K562 (cell line): ENCODE data around the gene ZNF648. TPM values are rescaled to one million over a fixed set of nuclear protein-coding genes. Genes with fewer than 3 reads are reported as not detected.
A peak's percentile ranks its signal among the peaks of the same experiment; 100 is the strongest.

Experiments used
- ATAC-seq: fragments of 200-7000 bp; cut with Tn5 transposase; 3 replicates; pipeline ENCODE4 v1.9.1; 2020; ENCODE audit warnings: moderate library complexity
- BruUV-seq: library from RNA; stranded (reverse); fragments of 400-500 nt; replicated peaks from 2 replicates; lab custom pipeline; 2021; lab: Mats Ljungman, UMichigan
- CTCF ChIA-PET: fragments of 300-600 bp; formaldehyde crosslinking; extraction: SDS; loops from one replicate; lab custom pipeline; 2021; ENCODE audit warnings: low intra/inter-chr PET ratio; lab: Yijun Ruan, JAX
- POLR2A ChIA-PET: fragments of 300-600, 350-650 bp; sonication (Branson Sonifier 250); formaldehyde crosslinking; extraction: SDS; loops from one replicate; lab custom pipeline; 2021; ENCODE audit warnings: antibody characterized with exemption, inconsistent platforms; lab: Yijun Ruan, JAX
- DNase-seq, 4 experiments: peaks; one replicate each; pipeline versions ENCODE4 v3.0.0 to v3.0.0-alpha.2; 2011 to 2018; ENCODE audit warnings: low spot score in 3 of 4, mixed read lengths in 3 of 4; ENCODE audit errors: extremely low read depth in 1 of 4
- FAIRE-seq: peaks from 2 replicates; lab custom pipeline; 2011; peaks lifted over from hg19 to GRCh38; lab: Jason Lieb, UNC
- H2AFZ ChIP-seq: 2 replicates; pipeline ENCODE4 v1.6.0; 2011; ENCODE audit warnings: low read depth, low read length, control low read depth, inconsistent platforms
- H3K27ac ChIP-seq: fragments of 200-600 bp; 3 replicates; pipeline ENCODE4 v1.8.0; 2011; ENCODE audit warnings: low read depth, mild to moderate bottlenecking, control low read depth, inconsistent platforms, low read length, moderate library complexity, mixed read lengths; ENCODE audit errors: extremely low read depth
- H3K27me3 ChIP-seq, 2 experiments: fragments of 300-600 bp in 1 of 2; 2 replicates in 1 of 2; 3 replicates in 1 of 2; pipeline versions ENCODE4 v1.6.0 to v1.8.0; 2011; ENCODE audit warnings: inconsistent platforms in 2 of 2, low read length in 2 of 2, mild to moderate bottlenecking in 1 of 2, mixed read lengths in 1 of 2, moderate library complexity in 1 of 2; ENCODE audit not compliant: control insufficient read depth in 2 of 2, insufficient read depth in 2 of 2
- H3K36me3 ChIP-seq: fragments of 300-600 bp; 3 replicates; pipeline ENCODE4 v1.8.0; 2011; ENCODE audit warnings: mild to moderate bottlenecking, low read length, inconsistent platforms; ENCODE audit not compliant: control insufficient read depth, insufficient read depth
- H3K4me1 ChIP-seq, 2 experiments: fragments of 200-600 bp in 1 of 2; replicated peaks in 1 of 2; 2 replicates in 1 of 2; 3 replicates in 1 of 2; pipeline versions ENCODE4 v1.5.1 to v1.8.0; 2011; ENCODE audit warnings: inconsistent platforms in 2 of 2, low read length in 2 of 2, mild to moderate bottlenecking in 1 of 2, mixed read lengths in 1 of 2, moderate library complexity in 1 of 2; ENCODE audit not compliant: control insufficient read depth in 2 of 2, insufficient read depth in 2 of 2
- H3K4me2 ChIP-seq: 2 replicates; pipeline ENCODE4 v1.6.1; 2011; ENCODE audit warnings: low read length, control low read depth, inconsistent platforms, mixed read lengths; ENCODE audit not compliant: insufficient read depth
- H3K4me3 ChIP-seq: fragments of 200-600 bp; sonication (generic), shearing (Covaris generic); 2 replicates; pipeline ENCODE4 v1.5.1; 2016; ENCODE audit warnings: control low read depth, inconsistent platforms
- H3K79me2 ChIP-seq: fragments of 200-600 bp; 3 replicates; pipeline ENCODE4 v1.8.0; 2011; ENCODE audit warnings: low read length, inconsistent platforms; ENCODE audit not compliant: control insufficient read depth, insufficient read depth
- H3K9ac ChIP-seq, 2 experiments: 2 replicates each; pipeline versions ENCODE4 v1.6.0 to v1.6.1; 2011; ENCODE audit warnings: low read depth in 2 of 2, low read length in 2 of 2, control low read depth in 1 of 2, inconsistent platforms in 1 of 2, mild to moderate bottlenecking in 1 of 2, mixed read lengths in 1 of 2; ENCODE audit not compliant: insufficient read depth in 1 of 2
- H3K9me1 ChIP-seq: one replicate; pipeline ENCODE4 v1.6.0; 2011; ENCODE audit warnings: inconsistent platforms, mild to moderate bottlenecking, low read length, moderate library complexity; ENCODE audit not compliant: control insufficient read depth, insufficient read depth
- H3K9me3 ChIP-seq: replicated peaks from 2 replicates; pipeline ENCODE4 v1.5.1; 2011; ENCODE audit warnings: low read depth, low read length, inconsistent platforms; ENCODE audit not compliant: control insufficient read depth, insufficient read depth
- H4K20me1 ChIP-seq: replicated peaks from 2 replicates; pipeline ENCODE4 v1.6.1; 2011; ENCODE audit warnings: low read length, inconsistent platforms, mixed read lengths; ENCODE audit not compliant: control insufficient read depth, insufficient read depth
- BACH1 ChIP-seq: fragments of 200-800 bp; sonication (Bioruptor generic); IDR thresholded peaks from 2 replicates; pipeline ENCODE4 v1.6.1; 2016; ENCODE audit warnings: missing genetic modification characterization, missing compliant biosample characterization
- BDP1 ChIP-seq: IDR thresholded peaks from 3 replicates; pipeline ENCODE4 v1.6.1; 2011; ENCODE audit not compliant: insufficient read length, insufficient read depth
- FOXK1 ChIP-seq: sonication (generic); formaldehyde crosslinking; IDR thresholded peaks from 2 replicates; pipeline ENCODE4 v1.8.0; 2022; ENCODE audit warnings: missing genetic modification reagents, mild to moderate bottlenecking, borderline replicate concordance
- LCOR ChIP-seq: sonication (generic); formaldehyde crosslinking; IDR thresholded peaks from 2 replicates; pipeline ENCODE4 v1.8.0; 2022; ENCODE audit warnings: mild to moderate bottlenecking, missing genetic modification reagents
- MYNN ChIP-seq, 2 experiments: sonication (generic); formaldehyde crosslinking in 1 of 2; IDR thresholded peaks; 2 replicates each; pipeline versions ENCODE4 v1.5.0 to v1.6.1; 2016 to 2020; ENCODE audit warnings: antibody characterized with exemption in 1 of 2, missing genetic modification reagents in 1 of 2
- OTX1 ChIP-seq: fragments of 450-650 bp; formaldehyde crosslinking; IDR thresholded peaks from 2 replicates; pipeline ENCODE4 v1.4.0; 2022; ENCODE audit warnings: mild to moderate bottlenecking
- POLR2AphosphoS5 ChIP-seq: IDR thresholded peaks from 2 replicates; pipeline ENCODE4 v1.6.1; 2011; ENCODE audit warnings: mild to moderate bottlenecking, low read depth, low read length, moderate library complexity; ENCODE audit not compliant: control insufficient read depth, insufficient read depth
- RCOR1 ChIP-seq, 2 experiments: IDR thresholded peaks; 2 replicates each; pipeline ENCODE4 v1.6.1; 2012; ENCODE audit warnings: low read depth in 2 of 2, low read length in 2 of 2, borderline replicate concordance in 1 of 2, improper control_type of control experiment in 1 of 2
- SPI1 ChIP-seq: IDR thresholded peaks from 2 replicates; pipeline ENCODE4 v1.6.1; 2011; ENCODE audit warnings: low read depth, low read length, control low read depth, borderline replicate concordance
- SRSF7 ChIP-seq: fragments of 200-400 bp; formaldehyde crosslinking; optimal IDR thresholded peaks from 2 replicates; pipeline ENCODE3; 2017; ENCODE audit warnings: mild to moderate bottlenecking, low read depth, low read length
- TCF7 ChIP-seq: sonication (generic); IDR thresholded peaks from 2 replicates; pipeline ENCODE4 v1.6.1; 2016; ENCODE audit warnings: antibody characterized with exemption, borderline replicate concordance
- ZNF232 ChIP-seq: sonication (generic); formaldehyde crosslinking; IDR thresholded peaks from 2 replicates; pipeline ENCODE4 v1.8.0; 2022; ENCODE audit warnings: mild to moderate bottlenecking, missing genetic modification reagents
- ZNF41 ChIP-seq: fragments of 250-450 bp; sonication (Bioruptor Pico); conservative IDR thresholded peaks from 2 replicates; pipeline ENCODE4 v1.4.0; 2020; ENCODE audit warnings: mild to moderate bottlenecking
- ZNF668 ChIP-seq: fragments of 250-450 bp; sonication (Bioruptor Pico); IDR thresholded peaks from 2 replicates; pipeline ENCODE4 v1.8.0; 2022; ENCODE audit warnings: mild to moderate bottlenecking, inconsistent platforms
- WGBS: fragments of 100-300 bp; shearing (Covaris generic); methylation state at CpG from one replicate; pipeline ENCODE4 v1.1.6; 2016; ENCODE audit warnings: low coverage, mixed read lengths; ENCODE audit not compliant: insufficient coverage; ENCODE audit errors: missing lambda C conversion rate; 5-methylcytosine and 5-hydroxymethylcytosine counted together
- in situ Hi-C: fragments of 300-500 bp; cut with MboI; formaldehyde crosslinking; loops from 4 replicates; pipeline ENCODE4 v1.15.0; 2018; ENCODE audit warnings: inconsistent platforms, mixed read lengths
- intact Hi-C: fragments of 100-400 bp; cut with micrococcal nuclease; formaldehyde crosslinking; loops from 2 replicates; pipeline ENCODE4 v1.14.2; 2022
- polyA plus RNA-seq, 8 experiments: library from polyadenylated mRNA; depleted of rRNA in 4 of 8; stranded (reverse) in 5 of 8; unstranded in 3 of 8; fragments of >200 nt; fragmentation: Nextera tagmentation in 2 of 8; fragmentation: Illumina TruSeq in 1 of 8; extraction: Ambion mirVana in 2 of 8; extraction: Trizol in 1 of 8; gene quantifications; 2 replicates each; pipeline versions ENCODE4 v1.2.1 to v1.2.3, GENCODE V29; 2011 to 2014; ENCODE audit warnings: inconsistent platforms in 1 of 8, missing spikeins in 1 of 8
- total RNA-seq, 7 experiments: library from RNA; depleted of rRNA in 6 of 7; stranded (reverse); fragments of >200 nt in 6 of 7; fragmentation: Illumina TruSeq in 2 of 7; extraction: Trizol in 2 of 7; gene quantifications; 2 replicates each; pipeline versions ENCODE4 v1.2.1 to v1.2.3, GENCODE V29; 2011 to 2021; ENCODE audit warnings: low replicate concordance in 1 of 7
- TF ChIP-seq, protein P1 (sequence below): fragments of 250-450 bp; sonication (Bioruptor Pico); IDR thresholded peaks from 2 replicates; pipeline ENCODE4 v1.5.0; 2022; ENCODE audit warnings: mild to moderate bottlenecking

ZNF648 gene
- total and polyA plus RNA-seq, 9 of the 15 experiments (the other 6 are each of a cell fraction or from before 2014, with no cell fraction given) = 0.06 to 0.27 (median 0.18) TPM; not detected in 2

DNA sequence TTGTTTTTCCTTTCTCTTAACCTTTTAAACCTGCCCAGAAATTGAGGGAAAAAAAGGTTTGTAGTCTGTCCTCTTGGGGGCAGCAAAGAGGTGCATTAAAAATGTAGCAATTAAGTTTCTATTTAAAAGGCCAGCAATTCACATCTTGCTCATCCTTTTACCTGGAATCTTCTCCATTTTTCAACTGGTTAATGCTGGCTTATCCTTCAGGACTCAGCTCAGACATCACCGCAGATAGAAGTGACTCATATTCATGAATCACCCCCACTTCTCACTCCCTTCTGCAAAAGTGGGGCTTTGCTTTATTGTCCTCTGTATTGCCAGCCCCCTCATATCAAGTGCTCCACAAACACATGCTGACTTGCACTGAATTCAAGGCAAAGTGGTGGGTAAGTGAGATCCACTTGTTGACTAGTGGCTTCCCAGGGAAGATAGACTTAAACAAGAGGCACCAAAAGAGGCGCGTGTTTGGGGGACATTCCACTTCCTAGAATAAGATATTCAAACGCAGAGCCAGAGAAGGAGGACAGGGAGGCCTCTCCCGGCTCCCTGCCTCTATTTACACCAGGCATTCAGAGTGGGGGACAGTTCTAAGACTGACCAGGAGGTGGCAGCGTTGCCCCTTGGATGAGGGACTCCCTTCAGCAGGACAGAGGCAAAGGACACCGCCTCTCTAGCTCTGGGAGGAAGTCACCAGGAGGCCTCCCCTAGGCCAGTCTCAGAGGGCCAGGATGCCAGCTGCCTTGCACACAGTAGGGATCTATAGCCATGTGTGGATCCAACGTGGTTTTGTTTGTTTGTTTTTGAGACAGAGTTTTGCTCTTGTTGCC lies 23.2 kb upstream of the ZNF648 start:
- H3K4me3 ChIP-seq = no peak overlapping the region
- no peaks in the 10 kb centered on the region for H4K20me1 ChIP-seq
- no peaks in the 10 kb centered on the region for H3K9me1 ChIP-seq
- intact Hi-C loops (loop anchor here (1.0 to 2.0 kb wide), 7 partner anchors 58 to 698 kb away; no protein-coding TSS in a partner anchor), in situ Hi-C loops (loop anchor here (5.0 to 10.0 kb wide), 3 partner anchors 313 to 700 kb away; partner anchors contain the start of gene NPL)
- no peaks in the 10 kb centered on the region for H3K9me3 ChIP-seq
- DNase-seq = peak; percentile 84 to 88 (median 88)
- ChIA-PET POLR2A (interaction anchor here (0.5 to 1.5 kb wide), 5 partner anchors 305 to 709 kb away, joined by 3 to 8 read pairs (median 4); partner anchors contain the start of gene GLUL), CTCF (interaction anchor here (0.7 to 3.6 kb wide), 10 partner anchors 29 to 725 kb away, joined by 3 to 42 read pairs (median 8); partner anchors contain the start of gene NPL)
- peaks cover 10 to 20% of the 10 kb centered on the region in 2 experiments; a peak in 4 of 5 replicates for H3K4me1 ChIP-seq
- H3K36me3 ChIP-seq = no peaks in the 10 kb centered on the region
- peak; percentile 93 for FAIRE-seq
- no peaks in the 10 kb centered on the region for H3K79me2 ChIP-seq
- WGBS = under 1% methylated on average over 8 of the region's 8 CpGs
- H3K27me3 ChIP-seq = peaks cover 15 to 27% of the 10 kb centered on the region in 2 experiments; a peak in 4 of 5 replicates
- BruUV-seq = no TSS peak
- H3K9ac ChIP-seq = no peak overlapping the region
- peak; percentile 95 for ATAC-seq
- no peak overlapping the region for H3K27ac ChIP-seq
- peak overlapping the region; percentile 58 for H2AFZ ChIP-seq
- H3K4me2 ChIP-seq = peak overlapping the region; percentile 17; the same call in 1 of the 2 replicates
- TF ChIP-seq LCOR (CRISPR knock-in tag) (0 out of 2 replicates have a peak, but pooled peaks have one; percentile 27), RCOR1 (IDR thresholded peaks at IDR 0.05; ENCODE audit: borderline replicate concordance in 1 of 2, low read depth in 2 of 2, low read length in 2 of 2) (peak in 1 of 2 experiments; percentile 65; a peak in 1 of 4 replicates), BDP1 (no peak), POLR2AphosphoS5 (no peak), ZNF668 (CRISPR knock-in tag) (no peak), FOXK1 (CRISPR knock-in tag) (peak; percentile 82; the same call in 1 of the 2 replicates), MYNN (IDR thresholded peaks at IDR 0.05) (no peak), MYNN (CRISPR knock-in tag; IDR thresholded peaks at IDR 0.05) (no peak), SPI1 (peak; percentile 88), BACH1 (0 out of 2 replicates have a peak, but pooled peaks have one; percentile 21), OTX1 (CRISPR knock-in tag) (peak; percentile 46; the same call in 1 of the 2 replicates), ZNF41 (0 out of 2 replicates have a peak, but pooled peaks have one; percentile 37), ZNF232 (no peak), TCF7 (no peak), SRSF7 (no peak)
- TF ChIP-seq, protein P1, sequence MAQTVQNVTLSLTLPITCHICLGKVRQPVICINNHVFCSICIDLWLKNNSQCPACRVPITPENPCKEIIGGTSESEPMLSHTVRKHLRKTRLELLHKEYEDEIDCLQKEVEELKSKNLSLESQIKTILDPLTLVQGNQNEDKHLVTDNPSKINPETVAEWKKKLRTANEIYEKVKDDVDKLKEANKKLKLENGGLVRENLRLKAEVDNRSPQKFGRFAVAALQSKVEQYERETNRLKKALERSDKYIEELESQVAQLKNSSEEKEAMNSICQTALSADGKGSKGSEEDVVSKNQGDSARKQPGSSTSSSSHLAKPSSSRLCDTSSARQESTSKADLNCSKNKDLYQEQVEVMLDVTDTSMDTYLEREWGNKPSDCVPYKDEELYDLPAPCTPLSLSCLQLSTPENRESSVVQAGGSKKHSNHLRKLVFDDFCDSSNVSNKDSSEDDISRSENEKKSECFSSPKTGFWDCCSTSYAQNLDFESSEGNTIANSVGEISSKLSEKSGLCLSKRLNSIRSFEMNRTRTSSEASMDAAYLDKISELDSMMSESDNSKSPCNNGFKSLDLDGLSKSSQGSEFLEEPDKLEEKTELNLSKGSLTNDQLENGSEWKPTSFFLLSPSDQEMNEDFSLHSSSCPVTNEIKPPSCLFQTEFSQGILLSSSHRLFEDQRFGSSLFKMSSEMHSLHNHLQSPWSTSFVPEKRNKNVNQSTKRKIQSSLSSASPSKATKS = no peak
